Subcutaneous adipose tissue (tissue), 4 donors: ENCODE results near the gene MAP7D1. TPM values are rescaled to one million over a fixed set of nuclear protein-coding genes. Genes with fewer than 3 reads are reported as not detected.

Experiments
- total RNA-seq, 4 donors: library from RNA; depleted of rRNA; stranded (reverse); fragments of >200 nt; gene quantifications; one replicate each; pipeline ENCODE4 v1.1.0, GENCODE V29; 2016
- TF ChIP-seq, protein P1 (sequence below): fragments of 450-650 bp; IDR thresholded peaks from one replicate; pipeline ENCODE4 v1.5.1; 2016; ENCODE audit warnings: low read depth, mild to moderate bottlenecking, control low read depth, antibody characterized with exemption, moderate library complexity

The MAP7D1 gene
- total RNA-seq, 4 donors from 2014 or later, result 73.1 to 227 (median 77.9) TPM

DNA sequence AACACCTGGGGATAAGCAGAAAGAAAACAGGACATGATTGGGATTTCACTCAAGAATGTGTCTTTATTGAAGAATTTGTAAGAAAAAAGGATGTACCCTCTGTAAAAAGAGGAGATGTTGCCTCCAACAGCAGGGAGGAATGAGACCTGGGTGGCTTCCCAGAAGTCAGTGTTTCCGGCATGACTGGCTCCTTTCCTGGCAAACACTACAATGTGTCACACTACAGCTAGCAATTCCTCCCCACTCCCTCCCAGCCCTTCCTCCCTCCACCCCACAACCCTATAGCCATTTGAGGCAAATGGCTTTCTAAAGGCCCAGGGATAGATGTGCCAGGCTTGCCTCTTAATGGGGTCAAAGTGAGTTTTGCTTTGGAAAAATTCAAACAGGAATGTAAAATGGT lies 19.4 kb upstream of the MAP7D1 start:
- TF ChIP-seq, protein P1, sequence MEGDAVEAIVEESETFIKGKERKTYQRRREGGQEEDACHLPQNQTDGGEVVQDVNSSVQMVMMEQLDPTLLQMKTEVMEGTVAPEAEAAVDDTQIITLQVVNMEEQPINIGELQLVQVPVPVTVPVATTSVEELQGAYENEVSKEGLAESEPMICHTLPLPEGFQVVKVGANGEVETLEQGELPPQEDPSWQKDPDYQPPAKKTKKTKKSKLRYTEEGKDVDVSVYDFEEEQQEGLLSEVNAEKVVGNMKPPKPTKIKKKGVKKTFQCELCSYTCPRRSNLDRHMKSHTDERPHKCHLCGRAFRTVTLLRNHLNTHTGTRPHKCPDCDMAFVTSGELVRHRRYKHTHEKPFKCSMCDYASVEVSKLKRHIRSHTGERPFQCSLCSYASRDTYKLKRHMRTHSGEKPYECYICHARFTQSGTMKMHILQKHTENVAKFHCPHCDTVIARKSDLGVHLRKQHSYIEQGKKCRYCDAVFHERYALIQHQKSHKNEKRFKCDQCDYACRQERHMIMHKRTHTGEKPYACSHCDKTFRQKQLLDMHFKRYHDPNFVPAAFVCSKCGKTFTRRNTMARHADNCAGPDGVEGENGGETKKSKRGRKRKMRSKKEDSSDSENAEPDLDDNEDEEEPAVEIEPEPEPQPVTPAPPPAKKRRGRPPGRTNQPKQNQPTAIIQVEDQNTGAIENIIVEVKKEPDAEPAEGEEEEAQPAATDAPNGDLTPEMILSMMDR, result no peak

- TF ChIP-seq, protein P1, result no peak
Observed at GRCh38 chr1:36137226-36137625, 18.7 kb upstream of the MAP7D1 start.

DNA sequence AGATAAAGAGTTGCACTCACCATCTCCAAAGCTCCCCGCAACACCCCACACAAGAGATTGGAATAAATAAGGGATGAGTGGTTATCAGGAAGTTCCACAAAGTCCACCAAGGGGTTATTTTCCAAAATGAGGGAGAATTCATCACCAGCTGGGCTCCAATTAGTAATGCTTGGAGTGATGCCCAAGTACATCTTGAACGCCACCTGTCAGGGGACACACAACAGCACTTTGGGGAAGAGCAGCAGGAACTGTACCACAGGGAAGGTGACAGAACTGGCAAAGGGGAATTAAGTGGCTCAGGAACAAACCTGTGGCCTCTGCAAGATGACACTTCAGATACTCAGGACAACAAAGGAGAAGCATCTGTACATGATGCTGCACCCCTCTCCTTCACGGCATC lies 18.2 kb upstream of the MAP7D1 start:
- TF ChIP-seq, protein P1, result no peak

GRCh38 chr1:36139521-36139920 lies 16.4 kb upstream of the MAP7D1 start:
- TF ChIP-seq, protein P1, result no peak

DNA sequence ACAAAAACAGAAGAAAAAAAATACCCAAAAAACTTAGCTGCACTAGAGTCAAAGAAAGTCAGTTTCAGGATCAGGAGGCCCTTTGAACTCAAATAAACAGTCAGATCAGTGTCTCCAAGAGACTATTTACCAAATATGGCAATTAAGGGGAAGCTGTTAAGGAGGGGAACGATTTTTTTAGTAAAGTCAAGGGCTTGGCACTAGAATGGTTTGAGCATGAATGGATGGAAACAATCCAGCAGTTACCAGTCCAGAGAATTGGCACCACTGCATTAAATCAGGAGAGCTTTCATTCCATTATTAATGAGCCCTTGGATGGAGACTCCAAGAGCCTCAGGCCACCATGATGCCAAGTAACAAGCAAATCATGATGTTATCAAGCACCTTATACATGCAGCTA lies 13.8 kb upstream of the MAP7D1 start:
- TF ChIP-seq, protein P1, result no peak

- TF ChIP-seq, protein P1, result no peak
Observed at GRCh38 chr1:36143424-36143823, 12.5 kb upstream of the MAP7D1 start.

DNA sequence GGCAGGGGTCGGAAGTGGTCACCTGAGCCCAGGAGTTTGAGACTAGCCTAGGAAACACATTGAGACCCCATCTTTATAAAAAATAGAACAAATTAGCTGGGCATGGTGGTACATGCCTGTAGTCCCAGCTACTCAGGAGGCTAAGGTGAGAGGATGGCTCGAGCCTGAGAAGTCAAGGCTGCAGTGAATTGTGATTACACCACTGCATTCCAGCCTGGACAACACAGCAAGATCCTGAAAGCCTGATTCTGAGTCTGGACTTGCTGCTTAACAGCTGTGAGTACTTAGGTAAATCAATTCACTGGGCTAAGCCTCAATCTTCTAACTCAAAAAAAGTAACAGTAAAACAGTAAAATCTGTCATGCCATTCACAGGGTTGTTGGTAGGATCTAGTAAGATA lies 11.5 kb upstream of the MAP7D1 start:
- TF ChIP-seq, protein P1, result no peak
